DND-41 (cell line): ENCODE data around the gene BSND.

Source experiments
- ATAC-seq: fragments of 200-7000 bp; cut with Tn5 transposase; 3 replicates; pipeline ENCODE4 v1.9.1; 2021; ENCODE audit warnings: low read depth; ENCODE audit not compliant: insufficient read depth
- DNase-seq: peaks from one replicate; pipeline ENCODE4 v3.0.0-alpha.2; 2020
- H2AFZ ChIP-seq: 2 replicates; pipeline ENCODE4 v1.6.0; 2012; ENCODE audit warnings: low read depth, low read length
- H3K27ac ChIP-seq: 2 replicates; pipeline ENCODE4 v1.5.1; 2012; ENCODE audit warnings: low read length, inconsistent platforms
- H3K27me3 ChIP-seq: fragments of 200-600 bp; sonication (generic); 2 replicates; pipeline ENCODE4 v1.6.0; 2012; ENCODE audit warnings: low read length, mild to moderate bottlenecking, inconsistent platforms; ENCODE audit not compliant: insufficient read depth, poor library complexity
- H3K36me3 ChIP-seq: 2 replicates; pipeline ENCODE4 v1.5.1; 2012; ENCODE audit warnings: low read length, inconsistent platforms; ENCODE audit not compliant: insufficient read depth
- H3K4me1 ChIP-seq: 2 replicates; pipeline ENCODE4 v1.5.1; 2012; ENCODE audit warnings: mild to moderate bottlenecking, low read length; ENCODE audit not compliant: insufficient read depth
- H3K4me2 ChIP-seq: 2 replicates; pipeline ENCODE4 v1.6.0; 2012; ENCODE audit warnings: mild to moderate bottlenecking, moderate library complexity, low read length, inconsistent platforms; ENCODE audit not compliant: insufficient read depth
- H3K4me3 ChIP-seq, 2 experiments: fragments of 200-600 bp in 1 of 2; shearing (Covaris generic) in 1 of 2; 2 replicates each; pipeline ENCODE4 v1.5.1; 2012 to 2016; ENCODE audit warnings: inconsistent platforms in 2 of 2, low read length in 2 of 2, mild to moderate bottlenecking in 2 of 2, low read depth in 1 of 2, moderate library complexity in 1 of 2
- H3K79me2 ChIP-seq: 2 replicates; pipeline ENCODE4 v1.6.0; 2012; ENCODE audit warnings: low read length, inconsistent platforms; ENCODE audit not compliant: insufficient read depth
- H3K9ac ChIP-seq: 2 replicates; pipeline ENCODE4 v1.6.0; 2012; ENCODE audit warnings: low read depth, mild to moderate bottlenecking, inconsistent platforms, low read length, moderate library complexity
- H3K9me3 ChIP-seq: 2 replicates; pipeline ENCODE4 v1.5.1; 2012; ENCODE audit warnings: low read length, moderate library complexity, mild to moderate bottlenecking, inconsistent platforms; ENCODE audit not compliant: insufficient read depth, severe bottlenecking
- H4K20me1 ChIP-seq: 2 replicates; pipeline ENCODE4 v1.6.0; 2012; ENCODE audit warnings: low read length; ENCODE audit not compliant: insufficient read depth
- EZH2 ChIP-seq: IDR thresholded peaks from 3 replicates; pipeline ENCODE4 v1.6.1; 2012; ENCODE audit warnings: borderline replicate concordance, low read depth, mild to moderate bottlenecking, moderate library complexity, low read length, inconsistent platforms; ENCODE audit not compliant: severe bottlenecking
- TF ChIP-seq, protein P1 (sequence below): IDR thresholded peaks from 2 replicates; pipeline ENCODE4 v1.5.1; 2012; ENCODE audit warnings: borderline replicate concordance, low read length, moderate library complexity, mild to moderate bottlenecking; ENCODE audit not compliant: poor library complexity, severe bottlenecking; ENCODE audit errors: extremely low read depth

The BSND gene

DNA sequence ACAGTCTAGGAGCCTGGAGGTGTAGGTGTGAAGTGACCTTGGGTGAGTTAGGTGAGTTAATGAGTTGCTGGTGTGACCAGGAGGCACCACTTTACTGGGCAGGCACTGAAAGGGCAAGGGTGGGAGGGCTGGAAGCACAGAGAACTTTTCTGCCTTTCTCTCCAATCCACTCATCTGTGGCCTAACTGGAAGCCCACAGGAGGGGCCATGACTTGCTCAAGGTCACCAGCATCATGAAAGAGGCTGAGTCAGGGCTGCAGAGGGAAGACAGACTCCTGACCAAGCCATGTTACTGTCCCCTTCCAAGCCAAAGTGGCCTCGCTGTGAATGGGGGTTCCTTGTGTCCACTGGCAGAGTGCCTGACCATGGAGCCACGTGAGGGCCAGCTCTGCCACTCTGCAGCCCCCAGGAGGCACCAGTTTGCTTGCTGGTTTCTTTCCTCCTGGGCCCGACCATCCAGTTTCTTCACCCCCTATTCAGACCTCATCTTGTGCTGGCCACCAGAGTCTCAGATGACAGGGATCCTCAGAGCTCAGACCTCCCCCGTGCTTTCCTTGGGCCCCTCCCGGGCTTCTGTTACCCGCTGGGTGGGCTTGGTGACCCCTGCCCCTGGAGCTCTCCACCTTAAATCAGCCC, 4.3 kb upstream of the BSND start:
- no peak overlapping the region for H2AFZ ChIP-seq
- TF ChIP-seq, protein P1, sequence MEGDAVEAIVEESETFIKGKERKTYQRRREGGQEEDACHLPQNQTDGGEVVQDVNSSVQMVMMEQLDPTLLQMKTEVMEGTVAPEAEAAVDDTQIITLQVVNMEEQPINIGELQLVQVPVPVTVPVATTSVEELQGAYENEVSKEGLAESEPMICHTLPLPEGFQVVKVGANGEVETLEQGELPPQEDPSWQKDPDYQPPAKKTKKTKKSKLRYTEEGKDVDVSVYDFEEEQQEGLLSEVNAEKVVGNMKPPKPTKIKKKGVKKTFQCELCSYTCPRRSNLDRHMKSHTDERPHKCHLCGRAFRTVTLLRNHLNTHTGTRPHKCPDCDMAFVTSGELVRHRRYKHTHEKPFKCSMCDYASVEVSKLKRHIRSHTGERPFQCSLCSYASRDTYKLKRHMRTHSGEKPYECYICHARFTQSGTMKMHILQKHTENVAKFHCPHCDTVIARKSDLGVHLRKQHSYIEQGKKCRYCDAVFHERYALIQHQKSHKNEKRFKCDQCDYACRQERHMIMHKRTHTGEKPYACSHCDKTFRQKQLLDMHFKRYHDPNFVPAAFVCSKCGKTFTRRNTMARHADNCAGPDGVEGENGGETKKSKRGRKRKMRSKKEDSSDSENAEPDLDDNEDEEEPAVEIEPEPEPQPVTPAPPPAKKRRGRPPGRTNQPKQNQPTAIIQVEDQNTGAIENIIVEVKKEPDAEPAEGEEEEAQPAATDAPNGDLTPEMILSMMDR = no peak
- TF ChIP-seq EZH2 = no peak
- no peak overlapping the region for H3K4me3 ChIP-seq
- DNase-seq = no peak
- peaks cover 4% of the 10 kb centered on the region for H3K27me3 ChIP-seq
- no peak overlapping the region for H3K4me2 ChIP-seq
- H3K4me1 ChIP-seq = no peaks in the 10 kb centered on the region
- ATAC-seq = no peak
- no peaks in the 10 kb centered on the region for H4K20me1 ChIP-seq
- no peak overlapping the region for H3K9ac ChIP-seq
- no peaks in the 10 kb centered on the region for H3K36me3 ChIP-seq
- H3K9me3 ChIP-seq = no peaks in the 10 kb centered on the region
- H3K27ac ChIP-seq = no peak overlapping the region
- no peaks in the 10 kb centered on the region for H3K79me2 ChIP-seq

DNA sequence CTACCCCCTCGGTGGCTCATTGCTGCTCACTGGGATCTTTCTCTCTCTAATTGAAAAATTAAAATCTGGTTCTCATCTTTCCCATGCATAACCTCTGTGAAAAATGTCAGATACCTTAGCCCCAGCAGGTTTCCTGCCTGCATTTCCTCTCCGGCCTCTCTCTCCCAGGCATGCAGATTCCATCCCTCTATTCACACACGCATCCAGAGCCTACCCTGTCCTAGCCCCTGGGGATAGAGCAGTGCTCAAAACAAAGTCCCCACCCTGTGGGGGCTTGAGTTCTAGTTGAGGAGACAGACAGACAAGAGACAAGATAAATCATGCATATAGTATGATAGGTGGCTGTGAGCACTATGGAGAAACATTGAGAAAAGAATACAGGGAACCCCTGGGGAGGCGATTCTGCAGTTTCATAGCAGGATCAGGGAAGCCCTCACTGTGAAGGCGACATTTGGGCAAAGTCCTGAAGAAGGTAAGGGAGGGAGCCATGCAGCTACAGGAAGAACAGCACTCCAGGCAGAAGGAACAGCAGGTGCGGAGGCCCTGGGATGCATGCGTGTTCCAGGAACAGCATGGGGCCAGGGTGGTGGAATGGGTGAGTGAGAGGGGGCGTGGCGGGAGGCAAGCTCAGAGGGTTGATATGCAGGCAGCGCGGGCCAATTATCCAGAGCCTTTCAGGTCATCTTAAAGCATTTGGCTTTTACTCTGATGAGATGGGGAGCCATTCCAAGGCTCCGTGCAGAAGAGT, 3.5 kb upstream of the BSND start:
- Histone ChIP-seq H3K9me3 (no peaks in the 10 kb centered on the region), H3K4me3 (no peak overlapping the region), H3K9ac (no peak overlapping the region), H3K79me2 (no peaks in the 10 kb centered on the region), H3K27ac (no peak overlapping the region), H4K20me1 (no peaks in the 10 kb centered on the region), H3K36me3 (no peaks in the 10 kb centered on the region), H2AFZ (no peak overlapping the region), H3K4me2 (no peak overlapping the region), H3K4me1 (no peaks in the 10 kb centered on the region), H3K27me3 (peaks cover 4% of the 10 kb centered on the region)
- no peak for ATAC-seq
- no peak for DNase-seq
- TF ChIP-seq EZH2 = no peak
- TF ChIP-seq, protein P1 = no peak

DNA sequence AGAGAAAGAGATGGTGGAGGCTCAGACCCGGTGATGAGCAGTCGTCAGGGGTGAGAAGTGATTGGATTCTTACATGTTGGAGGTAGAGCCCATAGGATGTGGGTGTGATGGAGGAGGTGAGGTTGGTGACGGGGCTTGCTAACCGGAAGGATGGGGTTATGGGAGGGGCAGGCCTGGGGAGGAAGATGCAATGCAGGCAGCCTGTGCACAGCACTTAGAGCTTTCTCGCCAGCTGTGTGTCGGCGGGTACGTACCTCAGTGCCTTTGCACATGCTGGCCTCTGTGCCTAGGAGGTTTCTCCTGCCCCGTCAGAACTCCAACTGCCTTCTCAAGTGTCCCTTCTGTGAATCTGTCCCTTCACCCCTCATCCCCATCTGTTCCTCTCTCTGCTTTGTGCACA, 2.9 kb upstream of the BSND start:
- ATAC-seq (no peak), DNase-seq (no peak)
- H3K27ac ChIP-seq = no peak overlapping the region
- no peaks in the 10 kb centered on the region for H3K4me1 ChIP-seq
- no peak overlapping the region for H3K9ac ChIP-seq
- no peak overlapping the region for H3K4me2 ChIP-seq
- no peak for TF ChIP-seq EZH2
- TF ChIP-seq, protein P1 = no peak
- H3K79me2 ChIP-seq = no peaks in the 10 kb centered on the region
- no peak overlapping the region for H3K4me3 ChIP-seq
- no peaks in the 10 kb centered on the region for H3K36me3 ChIP-seq
- H3K27me3 ChIP-seq = peaks cover under 1% of the 10 kb centered on the region
- H4K20me1 ChIP-seq = no peaks in the 10 kb centered on the region
- no peaks in the 10 kb centered on the region for H3K9me3 ChIP-seq
- H2AFZ ChIP-seq = no peak overlapping the region
